ENCODE measurements around the gene C22orf39. TPM values are rescaled to one million over a fixed set of nuclear protein-coding genes. Genes with fewer than 3 reads are reported as not detected.

Gene C22orf39
- total RNA-seq, 1 donor from 2014 or later: 36.4 TPM

GRCh38 chr22:19463008-19463407 is 15.5 kb upstream of the C22orf39 start:
- H3K36me3 ChIP-seq: peaks cover 82% of the 10 kb centered on the region
- intact Hi-C loops (cut with DNase I): no loop called here
- no peak overlapping the region for H3K4me3 ChIP-seq
- H3K27me3 ChIP-seq (ENCODE audit: low read depth): no peaks in the 10 kb centered on the region
- H3K9me3 ChIP-seq: no peaks in the 10 kb centered on the region
- H3K4me1 ChIP-seq: no peaks in the 10 kb centered on the region
- no peak overlapping the region for H3K27ac ChIP-seq
- DNase-seq: no peak
- ATAC-seq: no peak
- no peak for TF ChIP-seq CTCF (IDR thresholded peaks at IDR 0.05)

GRCh38 chr22:19461506-19461905 is 14.0 kb upstream of the C22orf39 start:
- no peaks in the 10 kb centered on the region for H3K9me3 ChIP-seq
- intact Hi-C loops (cut with DNase I): no loop called here
- H3K27ac ChIP-seq: no peak overlapping the region
- no peak overlapping the region for H3K4me3 ChIP-seq
- DNase-seq (no peak), ATAC-seq (no peak)
- no peaks in the 10 kb centered on the region for H3K4me1 ChIP-seq
- no peak for TF ChIP-seq CTCF (IDR thresholded peaks at IDR 0.05)
- no peaks in the 10 kb centered on the region for H3K27me3 ChIP-seq (ENCODE audit: low read depth)
- H3K36me3 ChIP-seq: peaks cover 82% of the 10 kb centered on the region

- ATAC-seq: no peak
- H3K4me3 ChIP-seq: no peak overlapping the region
- no peaks in the 10 kb centered on the region for H3K4me1 ChIP-seq
- H3K9me3 ChIP-seq: no peaks in the 10 kb centered on the region
- H3K36me3 ChIP-seq: peaks cover 82% of the 10 kb centered on the region
- intact Hi-C loops (cut with DNase I): no loop called here
- no peak for TF ChIP-seq CTCF (IDR thresholded peaks at IDR 0.05)
- no peaks in the 10 kb centered on the region for H3K27me3 ChIP-seq (ENCODE audit: low read depth)
- no peak overlapping the region for H3K27ac ChIP-seq
- no peak for DNase-seq
These were observed 12.5 kb upstream of the C22orf39 start for GRCh38 chr22:19460036-19460435.

- ATAC-seq (no peak), DNase-seq (no peak)
- Histone ChIP-seq H3K36me3 (peaks cover 82% of the 10 kb centered on the region), H3K4me3 (no peak overlapping the region), H3K27ac (no peak overlapping the region), H3K9me3 (no peaks in the 10 kb centered on the region), H3K4me1 (no peaks in the 10 kb centered on the region), H3K27me3 (ENCODE audit: low read depth) (no peaks in the 10 kb centered on the region)
- intact Hi-C loops (cut with DNase I): no loop called here
- TF ChIP-seq CTCF (IDR thresholded peaks at IDR 0.05): no peak
These were observed 10.4 kb upstream of the C22orf39 start for GRCh38 chr22:19457828-19458428.

GRCh38 chr22:19456541-19456940 is 9.0 kb upstream of the C22orf39 start:
- H3K27ac ChIP-seq: no peak overlapping the region
- peaks cover 88% of the 10 kb centered on the region for H3K36me3 ChIP-seq
- H3K27me3 ChIP-seq (ENCODE audit: low read depth): no peaks in the 10 kb centered on the region
- ATAC-seq: no peak
- intact Hi-C loops (cut with DNase I): no loop called here
- DNase-seq: no peak
- H3K4me3 ChIP-seq: no peak overlapping the region
- no peaks in the 10 kb centered on the region for H3K9me3 ChIP-seq
- TF ChIP-seq CTCF (IDR thresholded peaks at IDR 0.05): no peak
- H3K4me1 ChIP-seq: no peaks in the 10 kb centered on the region

All from lower lobe of right lung (tissue), 2 donors.